PC-3 (cell line): Measurements from ENCODE around the gene C1orf21.

Source experiments
- EZH2phosphoT487 ChIP-seq: fragments of 300-600 bp; sonication (generic); IDR thresholded peaks from 2 replicates; pipeline ENCODE4 v1.6.1; 2018; ENCODE audit warnings: mild to moderate bottlenecking, antibody characterized with exemption, low read length, borderline replicate concordance
- TF ChIP-seq, protein P1 (sequence below): fragments of 300-600 bp; sonication (generic); conservative IDR thresholded peaks from 2 replicates; pipeline ENCODE4 v1.5.1; 2017; ENCODE audit warnings: antibody characterized with exemption, low read depth, mild to moderate bottlenecking, low read length

DNA sequence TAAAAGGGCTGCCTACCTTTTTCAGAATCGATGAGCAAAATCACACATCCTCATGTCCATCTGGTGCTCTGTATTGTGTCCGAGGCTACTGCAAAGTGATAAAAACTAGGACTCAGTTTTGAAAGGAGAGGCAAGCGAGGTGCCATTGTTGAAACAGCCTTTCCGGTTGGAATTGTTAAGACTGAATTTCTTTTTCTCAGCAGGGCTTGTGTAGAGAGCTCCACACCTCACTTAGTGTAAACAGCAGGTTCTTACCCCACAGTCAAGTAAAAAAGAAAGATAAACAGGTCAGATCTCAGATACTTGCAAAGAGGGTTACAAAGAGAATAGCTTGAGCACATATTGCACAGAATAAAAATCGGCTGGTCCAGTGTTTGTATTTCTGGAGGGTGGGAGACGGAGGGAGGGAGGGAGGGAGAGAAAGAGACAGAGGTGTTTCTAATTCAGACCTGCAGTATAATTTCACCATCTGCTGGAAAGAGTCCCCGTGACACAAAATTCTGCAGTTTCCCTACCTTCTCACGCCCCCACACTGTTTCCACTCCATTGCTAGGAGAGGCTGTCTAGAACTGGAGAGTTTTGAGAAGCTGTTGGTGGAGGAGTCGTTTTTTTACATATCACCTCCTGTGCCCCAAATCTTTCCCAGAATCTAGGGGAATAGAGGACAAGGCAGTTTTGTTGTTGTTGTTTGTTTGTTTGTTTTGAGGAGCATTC lies 285.3 kb downstream of the C1orf21 start:
- TF ChIP-seq EZH2phosphoT487: no peak
- TF ChIP-seq, protein P1, sequence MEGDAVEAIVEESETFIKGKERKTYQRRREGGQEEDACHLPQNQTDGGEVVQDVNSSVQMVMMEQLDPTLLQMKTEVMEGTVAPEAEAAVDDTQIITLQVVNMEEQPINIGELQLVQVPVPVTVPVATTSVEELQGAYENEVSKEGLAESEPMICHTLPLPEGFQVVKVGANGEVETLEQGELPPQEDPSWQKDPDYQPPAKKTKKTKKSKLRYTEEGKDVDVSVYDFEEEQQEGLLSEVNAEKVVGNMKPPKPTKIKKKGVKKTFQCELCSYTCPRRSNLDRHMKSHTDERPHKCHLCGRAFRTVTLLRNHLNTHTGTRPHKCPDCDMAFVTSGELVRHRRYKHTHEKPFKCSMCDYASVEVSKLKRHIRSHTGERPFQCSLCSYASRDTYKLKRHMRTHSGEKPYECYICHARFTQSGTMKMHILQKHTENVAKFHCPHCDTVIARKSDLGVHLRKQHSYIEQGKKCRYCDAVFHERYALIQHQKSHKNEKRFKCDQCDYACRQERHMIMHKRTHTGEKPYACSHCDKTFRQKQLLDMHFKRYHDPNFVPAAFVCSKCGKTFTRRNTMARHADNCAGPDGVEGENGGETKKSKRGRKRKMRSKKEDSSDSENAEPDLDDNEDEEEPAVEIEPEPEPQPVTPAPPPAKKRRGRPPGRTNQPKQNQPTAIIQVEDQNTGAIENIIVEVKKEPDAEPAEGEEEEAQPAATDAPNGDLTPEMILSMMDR: no peak
